ENCODE data around the gene PDC.
A peak's percentile ranks its signal among the peaks of the same experiment; 100 is the strongest.
"Not testable (repeated sequence)": the region's sequence is repeated elsewhere in the genome, so short reads cannot be mapped to it uniquely, and the experiment has no call there.

PDC gene

GRCh38 chr1:186465491-186465890, 4.6 kb upstream of the PDC start:
- not testable (repeated sequence) for DNase-seq

- no peak for DNase-seq
These were observed 3.0 kb upstream of the PDC start for GRCh38 chr1:186463926-186464325.

- DNase-seq = no peak
These were observed 2.6 kb upstream of the PDC start for GRCh38 chr1:186463511-186463910.

- DNase-seq = not testable (repeated sequence)
These were observed 1.8 kb downstream of the PDC start for GRCh38 chr1:186459161-186459560.

GRCh38 chr1:186456729-186457255, 4.1 kb downstream of the PDC start:
- no peak for DNase-seq

GRCh38 chr1:186454981-186455380, 5.9 kb downstream of the PDC start:
- DNase-seq = no peak

GRCh38 chr1:186446152-186446551, 14.8 kb downstream of the PDC start:
- no peak for DNase-seq

- DNase-seq = no peak
These were observed 17.3 kb downstream of the PDC start for GRCh38 chr1:186443638-186444037.

GRCh38 chr1:186442651-186443375, 18.1 kb downstream of the PDC start:
- DNase-seq = no peak

GRCh38 chr1:186440584-186440983, 20.3 kb downstream of the PDC start:
- DNase-seq = no peak

- no peak for DNase-seq
These were observed 22.3 kb downstream of the PDC start for GRCh38 chr1:186438567-186438966.

GRCh38 chr1:186435336-186435735, 25.6 kb downstream of the PDC start:
- no peak for DNase-seq

- no peak for DNase-seq
These were observed 31.9 kb downstream of the PDC start for GRCh38 chr1:186429017-186429416.

GRCh38 chr1:186426118-186426517, 34.8 kb downstream of the PDC start:
- no peak for DNase-seq

- no peak for DNase-seq
These were observed 36.4 kb downstream of the PDC start for GRCh38 chr1:186424539-186424938.

- DNase-seq = no peak
These were observed 39.5 kb downstream of the PDC start for GRCh38 chr1:186421446-186421845.

GRCh38 chr1:186420923-186421322, 40.0 kb downstream of the PDC start:
- DNase-seq = no peak

GRCh38 chr1:186420311-186420710, 40.6 kb downstream of the PDC start:
- DNase-seq = no peak

- no peak for DNase-seq
These were observed 42.4 kb downstream of the PDC start for GRCh38 chr1:186418503-186418902.

GRCh38 chr1:186413319-186413718, 47.6 kb downstream of the PDC start:
- no peak for DNase-seq

- DNase-seq = no peak
These were observed 51.8 kb downstream of the PDC start for GRCh38 chr1:186409091-186409490.

- peak in 1 of 2 donors; percentile 39 for DNase-seq
These were observed 56.4 kb downstream of the PDC start for GRCh38 chr1:186404454-186405051.

GRCh38 chr1:186403632-186404031, 57.3 kb downstream of the PDC start:
- DNase-seq = no peak

- DNase-seq = not testable (repeated sequence)
These were observed 59.5 kb downstream of the PDC start for GRCh38 chr1:186401446-186401845.
